Neuron (in vitro differentiated cells): Measurements from ENCODE around the gene NOTCH1.
A peak's percentile ranks its signal among the peaks of the same experiment; 100 is the strongest.

Source experiments
- H2AFZ ChIP-seq: one replicate; pipeline ENCODE4 v1.6.1; 2013; ENCODE audit warnings: low read depth, mild to moderate bottlenecking, inconsistent platforms, low read length, moderate library complexity
- H3K27me3 ChIP-seq: one replicate; pipeline ENCODE4 v1.6.1; 2013; ENCODE audit warnings: low read length; ENCODE audit not compliant: insufficient read depth
- H3K36me3 ChIP-seq: one replicate; pipeline ENCODE4 v1.6.1; 2013; ENCODE audit warnings: low read length; ENCODE audit not compliant: insufficient read depth
- H3K4me1 ChIP-seq: one replicate; pipeline ENCODE4 v1.6.1; 2013; ENCODE audit warnings: low read length; ENCODE audit not compliant: insufficient read depth
- H3K4me3 ChIP-seq: 2 replicates; pipeline ENCODE4 v1.5.1; 2013; ENCODE audit warnings: mild to moderate bottlenecking, low read length, moderate library complexity
- H3K9me3 ChIP-seq: one replicate; pipeline ENCODE4 v1.6.1; 2013; ENCODE audit warnings: low read length

NOTCH1 gene

GRCh38 chr9:136545965-136546696 lies at the start of gene NOTCH1:
Gene NOTCH1 (minus strand): TSS chr9:136546048. CDS start chr9:136545786, 262 bp downstream.
- peaks cover 67% of the 10 kb centered on the region for H3K4me1 ChIP-seq
- peak within 1 kb of the TSS; percentile 69 for H3K4me3 ChIP-seq
- no peaks in the 10 kb centered on the region for H3K9me3 ChIP-seq

GRCh38 chr9:136594492-136594891 lies 48.6 kb upstream of the NOTCH1 start:
- Histone ChIP-seq H2AFZ (no peak overlapping the region), H3K4me3 (no peak overlapping the region), H3K4me1 (peaks cover 31% of the 10 kb centered on the region), H3K36me3 (no peaks in the 10 kb centered on the region), H3K27me3 (no peaks in the 10 kb centered on the region), H3K9me3 (peaks cover 12% of the 10 kb centered on the region)

More at GRCh38 chr9:136545965-136546696, at the start of gene NOTCH1:
- peak within 1 kb of the TSS; percentile 21 for H2AFZ ChIP-seq
- H3K36me3 ChIP-seq: peaks cover 4% of the 10 kb centered on the region
- no peaks in the 10 kb centered on the region for H3K27me3 ChIP-seq

- H3K9me3 ChIP-seq: peaks cover 12% of the 10 kb centered on the region
- H2AFZ ChIP-seq: no peak overlapping the region
- no peak overlapping the region for H3K4me3 ChIP-seq
- H3K4me1 ChIP-seq: peaks cover 31% of the 10 kb centered on the region
- H3K27me3 ChIP-seq: no peaks in the 10 kb centered on the region
- no peaks in the 10 kb centered on the region for H3K36me3 ChIP-seq
These were observed 47.7 kb upstream of the NOTCH1 start for GRCh38 chr9:136593581-136593980.

GRCh38 chr9:136592666-136593065 lies 46.8 kb upstream of the NOTCH1 start:
- Histone ChIP-seq H3K4me3 (no peak overlapping the region), H2AFZ (no peak overlapping the region), H3K36me3 (no peaks in the 10 kb centered on the region), H3K27me3 (no peaks in the 10 kb centered on the region), H3K4me1 (peaks cover 40% of the 10 kb centered on the region), H3K9me3 (peaks cover 12% of the 10 kb centered on the region)

GRCh38 chr9:136590821-136591752 lies 45.2 kb upstream of the NOTCH1 start:
- peaks cover 41% of the 10 kb centered on the region for H3K4me1 ChIP-seq
- H2AFZ ChIP-seq: no peak overlapping the region
- H3K27me3 ChIP-seq: no peaks in the 10 kb centered on the region
- peaks cover 12% of the 10 kb centered on the region for H3K9me3 ChIP-seq
- no peak overlapping the region for H3K4me3 ChIP-seq
- H3K36me3 ChIP-seq: no peaks in the 10 kb centered on the region

GRCh38 chr9:136589766-136590763 lies 44.2 kb upstream of the NOTCH1 start:
- no peak overlapping the region for H2AFZ ChIP-seq
- H3K36me3 ChIP-seq: no peaks in the 10 kb centered on the region
- no peaks in the 10 kb centered on the region for H3K27me3 ChIP-seq
- H3K4me3 ChIP-seq: no peak overlapping the region
- peaks cover 12% of the 10 kb centered on the region for H3K9me3 ChIP-seq
- peaks cover 44% of the 10 kb centered on the region for H3K4me1 ChIP-seq

GRCh38 chr9:136588663-136589464 lies 43.0 kb upstream of the NOTCH1 start:
- peaks cover 55% of the 10 kb centered on the region for H3K4me1 ChIP-seq
- peaks cover 9% of the 10 kb centered on the region for H3K9me3 ChIP-seq
- no peak overlapping the region for H2AFZ ChIP-seq
- no peaks in the 10 kb centered on the region for H3K36me3 ChIP-seq
- H3K4me3 ChIP-seq: no peak overlapping the region
- no peaks in the 10 kb centered on the region for H3K27me3 ChIP-seq

GRCh38 chr9:136587944-136588662 lies 42.3 kb upstream of the NOTCH1 start:
- no peaks in the 10 kb centered on the region for H3K27me3 ChIP-seq
- peak overlapping the region; percentile 21 for H3K4me3 ChIP-seq
- no peaks in the 10 kb centered on the region for H3K36me3 ChIP-seq
- peaks cover 9% of the 10 kb centered on the region for H3K9me3 ChIP-seq
- H3K4me1 ChIP-seq: peaks cover 63% of the 10 kb centered on the region
- H2AFZ ChIP-seq: no peak overlapping the region

- peak overlapping the region; percentile 11 for H3K4me3 ChIP-seq
- H3K4me1 ChIP-seq: peaks cover 66% of the 10 kb centered on the region
These were observed 41.5 kb upstream of the NOTCH1 start for GRCh38 chr9:136587145-136587943.

GRCh38 chr9:136586391-136586953 lies 40.6 kb upstream of the NOTCH1 start:
- peaks cover 3% of the 10 kb centered on the region for H3K9me3 ChIP-seq
- H3K4me1 ChIP-seq: peaks cover 66% of the 10 kb centered on the region
- H3K4me3 ChIP-seq: no peak overlapping the region

More at GRCh38 chr9:136587145-136587943, 41.5 kb upstream of the NOTCH1 start:
- no peaks in the 10 kb centered on the region for H3K27me3 ChIP-seq
- peaks cover 7% of the 10 kb centered on the region for H3K9me3 ChIP-seq
- peak overlapping the region; percentile 12 for H2AFZ ChIP-seq
- no peaks in the 10 kb centered on the region for H3K36me3 ChIP-seq

More at GRCh38 chr9:136586391-136586953, 40.6 kb upstream of the NOTCH1 start:
- H2AFZ ChIP-seq: no peak overlapping the region
- no peaks in the 10 kb centered on the region for H3K27me3 ChIP-seq
- H3K36me3 ChIP-seq: no peaks in the 10 kb centered on the region
